GM06990 (cell line): Measurements from ENCODE around the gene USP24.

Experiments used
- DNase-seq: peaks from one replicate; pipeline ENCODE4 v3.0.0-alpha.2; 2011; ENCODE audit not compliant: insufficient read length; ENCODE audit errors: extremely low read depth
- H3K27me3 ChIP-seq: replicated peaks from 2 replicates; pipeline ENCODE4 v1.6.0; 2011; ENCODE audit warnings: low read length; ENCODE audit not compliant: control insufficient read depth, insufficient read depth
- H3K36me3 ChIP-seq: 2 replicates; pipeline ENCODE4 v1.5.1; 2011; ENCODE audit warnings: low read length; ENCODE audit not compliant: control insufficient read depth, insufficient read depth
- H3K4me3 ChIP-seq: replicated peaks from 2 replicates; pipeline ENCODE4 v1.5.1; 2011; ENCODE audit warnings: low read depth, mild to moderate bottlenecking, control low read depth, low read length
- TF ChIP-seq, protein P1 (sequence below): IDR thresholded peaks from 2 replicates; pipeline ENCODE4 v1.5.1; 2011; ENCODE audit warnings: low read length, control low read depth, mild to moderate bottlenecking, inconsistent platforms; ENCODE audit not compliant: insufficient read depth, poor library complexity, severe bottlenecking

USP24 gene

DNA sequence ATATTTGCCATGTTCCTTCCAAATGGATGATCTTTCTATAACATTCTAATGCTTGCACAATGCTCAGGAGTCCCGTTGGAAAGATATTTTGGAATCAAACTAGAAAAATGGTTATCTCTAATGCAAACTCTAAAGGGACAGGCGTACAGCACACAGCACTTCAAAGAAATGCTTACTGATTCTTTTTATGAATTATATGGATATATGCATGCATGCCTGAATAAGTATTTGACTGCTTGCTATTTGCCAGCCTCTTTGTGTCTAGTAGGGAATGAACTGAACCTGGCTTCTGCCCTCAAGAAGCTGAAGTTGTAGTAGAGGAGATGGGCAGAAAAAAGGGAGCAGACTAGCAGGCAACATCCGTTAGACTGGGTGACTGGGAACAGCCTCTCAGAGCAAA is 127.7 kb downstream of the USP24 start:
- H3K36me3 ChIP-seq, result peaks cover 19% of the 10 kb centered on the region
- TF ChIP-seq, protein P1, sequence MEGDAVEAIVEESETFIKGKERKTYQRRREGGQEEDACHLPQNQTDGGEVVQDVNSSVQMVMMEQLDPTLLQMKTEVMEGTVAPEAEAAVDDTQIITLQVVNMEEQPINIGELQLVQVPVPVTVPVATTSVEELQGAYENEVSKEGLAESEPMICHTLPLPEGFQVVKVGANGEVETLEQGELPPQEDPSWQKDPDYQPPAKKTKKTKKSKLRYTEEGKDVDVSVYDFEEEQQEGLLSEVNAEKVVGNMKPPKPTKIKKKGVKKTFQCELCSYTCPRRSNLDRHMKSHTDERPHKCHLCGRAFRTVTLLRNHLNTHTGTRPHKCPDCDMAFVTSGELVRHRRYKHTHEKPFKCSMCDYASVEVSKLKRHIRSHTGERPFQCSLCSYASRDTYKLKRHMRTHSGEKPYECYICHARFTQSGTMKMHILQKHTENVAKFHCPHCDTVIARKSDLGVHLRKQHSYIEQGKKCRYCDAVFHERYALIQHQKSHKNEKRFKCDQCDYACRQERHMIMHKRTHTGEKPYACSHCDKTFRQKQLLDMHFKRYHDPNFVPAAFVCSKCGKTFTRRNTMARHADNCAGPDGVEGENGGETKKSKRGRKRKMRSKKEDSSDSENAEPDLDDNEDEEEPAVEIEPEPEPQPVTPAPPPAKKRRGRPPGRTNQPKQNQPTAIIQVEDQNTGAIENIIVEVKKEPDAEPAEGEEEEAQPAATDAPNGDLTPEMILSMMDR, result no peak

DNA sequence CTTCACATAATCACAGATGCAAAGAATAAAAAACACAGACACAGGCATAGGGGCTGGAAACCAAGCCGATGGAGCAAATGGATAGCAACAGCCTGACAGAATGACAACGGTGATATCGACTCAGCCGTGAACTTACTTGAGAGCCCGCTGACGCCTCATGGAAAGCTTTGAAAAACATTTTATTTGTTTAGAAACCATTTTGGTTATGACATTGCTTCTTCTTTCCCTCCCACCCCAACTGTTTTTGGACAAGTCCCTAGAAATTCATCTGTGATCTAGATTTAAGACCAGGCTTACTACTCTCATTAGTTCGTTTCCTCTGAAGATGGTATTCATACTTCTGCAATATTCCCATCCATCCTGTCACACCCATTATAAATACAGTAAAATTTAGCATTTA is 130.9 kb downstream of the USP24 start:
- peaks cover 19% of the 10 kb centered on the region for H3K36me3 ChIP-seq
- TF ChIP-seq, protein P1, result no peak
- H3K27me3 ChIP-seq, result no peaks in the 10 kb centered on the region
- H3K4me3 ChIP-seq, result no peak overlapping the region
- no peak for DNase-seq

More for the DNA sequence above, 127.7 kb downstream of the USP24 start:
- no peak overlapping the region for H3K4me3 ChIP-seq
- DNase-seq, result no peak
- no peaks in the 10 kb centered on the region for H3K27me3 ChIP-seq

DNA sequence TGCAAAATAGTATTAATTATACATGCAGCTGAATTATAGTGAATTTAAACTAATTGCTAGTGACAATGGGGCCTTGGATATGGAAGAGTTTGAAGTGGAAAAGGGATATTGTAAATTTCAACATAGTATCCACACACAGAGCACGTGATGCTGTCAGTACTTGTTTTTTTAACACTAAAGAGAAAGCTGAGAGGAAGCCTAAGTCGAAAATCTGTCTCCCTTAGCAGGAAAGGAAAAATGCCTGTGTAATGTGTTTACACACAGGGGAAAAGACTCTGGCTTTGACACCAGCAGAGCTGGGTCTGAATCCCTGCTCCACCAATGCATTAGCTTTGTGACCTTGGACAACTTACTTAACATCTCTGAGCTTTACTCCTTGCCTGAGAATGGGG is 133.3 kb downstream of the USP24 start:
- no peak overlapping the region for H3K4me3 ChIP-seq
- DNase-seq, result no peak
- no peaks in the 10 kb centered on the region for H3K27me3 ChIP-seq
- H3K36me3 ChIP-seq, result peaks cover 15% of the 10 kb centered on the region
- TF ChIP-seq, protein P1, result no peak

DNA sequence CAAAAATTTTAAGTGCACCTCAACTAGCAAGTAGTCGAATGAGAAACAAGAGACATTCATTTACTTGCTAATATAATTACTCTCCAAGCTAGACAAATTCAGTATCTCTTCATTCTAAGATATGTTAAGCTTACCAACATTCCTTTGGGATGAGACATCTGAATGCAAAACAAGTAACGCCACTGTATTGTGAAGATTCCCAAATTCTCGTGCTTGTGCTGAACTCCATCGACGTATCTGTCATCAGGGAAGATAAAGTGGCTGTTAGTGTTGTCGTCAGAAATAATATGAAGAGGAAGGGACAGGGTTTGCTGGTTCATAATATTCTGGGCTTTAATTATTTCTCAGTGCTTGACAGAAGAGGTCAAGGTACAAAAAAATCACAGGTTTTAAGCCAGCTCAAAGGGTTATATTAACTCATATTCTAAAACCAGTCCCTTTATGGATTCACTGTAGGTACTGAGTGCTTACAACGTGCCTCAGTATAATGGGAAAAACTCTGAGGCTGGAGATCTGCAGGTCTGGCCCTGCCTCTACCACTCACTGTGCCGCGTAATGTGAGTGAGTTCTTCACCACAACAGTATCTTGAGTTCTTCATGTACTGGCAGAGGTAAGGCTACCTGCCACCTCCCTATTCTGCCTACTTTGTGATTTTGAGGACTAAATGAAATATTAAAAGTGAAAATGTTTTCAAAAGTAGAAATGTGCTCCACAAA is 133.8 kb downstream of the USP24 start:
- H3K4me3 ChIP-seq, result no peak overlapping the region
- no peak for DNase-seq
- TF ChIP-seq, protein P1, result no peak
- H3K27me3 ChIP-seq, result no peaks in the 10 kb centered on the region
- H3K36me3 ChIP-seq, result peaks cover 15% of the 10 kb centered on the region

DNA sequence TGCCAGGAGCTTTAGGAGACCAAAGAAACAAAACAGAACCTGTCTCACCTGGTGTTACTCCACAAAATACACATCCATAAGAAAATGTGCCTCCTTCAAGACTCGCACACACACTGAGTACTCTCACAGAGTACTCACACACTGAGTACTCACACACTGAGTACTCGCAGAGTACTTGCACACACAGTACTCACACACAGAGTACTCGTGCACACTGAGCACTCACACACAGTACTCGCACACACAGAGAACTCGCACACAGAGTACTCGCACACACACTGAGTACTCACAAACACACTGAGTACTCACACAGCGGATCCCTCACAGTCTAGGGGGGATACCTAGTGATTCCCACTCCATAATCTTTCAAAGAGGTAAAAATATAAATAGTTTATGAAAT is 135.5 kb downstream of the USP24 start:
- TF ChIP-seq, protein P1, result no peak
- Histone ChIP-seq H3K36me3 (peaks cover 10% of the 10 kb centered on the region), H3K4me3 (no peak overlapping the region), H3K27me3 (no peaks in the 10 kb centered on the region)
- no peak for DNase-seq

DNA sequence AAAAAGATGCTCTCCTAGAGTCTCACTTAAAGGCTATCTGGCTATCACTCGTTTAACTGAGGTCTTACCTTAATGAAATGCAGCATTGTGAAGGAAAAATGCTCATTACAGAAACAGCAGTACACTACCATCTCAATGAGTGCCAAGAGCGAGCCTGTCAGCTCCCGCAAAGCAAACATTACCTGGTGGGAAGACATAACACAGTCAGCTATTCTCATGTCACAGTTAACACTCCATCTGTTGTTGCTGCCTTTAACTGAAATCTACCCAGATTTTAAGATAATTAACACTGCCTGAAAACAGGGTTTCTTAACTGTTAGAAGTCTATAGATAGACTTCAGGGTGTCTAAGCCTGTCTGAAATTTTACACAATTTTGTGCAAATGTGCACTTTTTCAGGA is 136.7 kb downstream of the USP24 start:
- Histone ChIP-seq H3K27me3 (no peaks in the 10 kb centered on the region), H3K36me3 (peaks cover 8% of the 10 kb centered on the region)
- TF ChIP-seq, protein P1, result no peak

More for the DNA sequence above, 136.7 kb downstream of the USP24 start:
- no peak overlapping the region for H3K4me3 ChIP-seq
- DNase-seq, result no peak
